HCT116 (cell line): ENCODE data around the gene CYP46A1. TPM values are rescaled to one million over a fixed set of nuclear protein-coding genes. Genes with fewer than 3 reads are reported as not detected.

ENCODE experiments used
- ATAC-seq: fragments of 200-7000 bp; cut with Tn5 transposase; 2 replicates; pipeline ENCODE4 v1.9.1; 2020; ENCODE audit warnings: mild to moderate bottlenecking, moderate library complexity
- BruUV-seq: library from RNA; stranded (reverse); fragments of 400-500 nt; replicated peaks from 2 replicates; lab custom pipeline; 2021; lab: Mats Ljungman, UMichigan
- CTCF ChIA-PET: fragments of 300-600 bp; sonication (Branson Sonifier 250); formaldehyde crosslinking; loops from one replicate; lab custom pipeline; 2021; ENCODE audit warnings: antibody characterized with exemption; lab: Charles Lee
- POLR2A ChIA-PET: fragments of 300-600, 350-600 bp; sonication (Branson Sonifier 250); formaldehyde crosslinking; loops from one replicate; lab custom pipeline; 2021; ENCODE audit warnings: antibody characterized with exemption; lab: Charles Lee
- RAD21 ChIA-PET, 2 experiments: fragments of 300-600 bp; sonication (Branson Sonifier 250); formaldehyde crosslinking; loops; one replicate each; lab custom pipeline; 2023; ENCODE audit warnings: low total read pairs in 2 of 2; ENCODE audit not compliant: uncharacterized antibody in 2 of 2, unreplicated experiment in 2 of 2, low non-redundant PET in 1 of 2; lab: Charles Lee
- DNase-seq: peaks from one replicate; pipeline ENCODE4 v3.0.0-alpha.2; 2010; ENCODE audit warnings: low read depth, low spot score
- H2AFZ ChIP-seq: fragments of 200-600 bp; shearing (Covaris generic), sonication (generic); 2 replicates; pipeline ENCODE4 v1.6.1; 2017; ENCODE audit warnings: low read depth, mixed run types, mixed read lengths, antibody characterized with exemption, low read length; ENCODE audit not compliant: poor library complexity, severe bottlenecking
- H3K27ac ChIP-seq: 2 replicates; pipeline ENCODE4 v1.5.1; 2012; ENCODE audit warnings: low read depth, low read length
- H3K27me3 ChIP-seq: fragments of 200-600 bp; sonication (generic); 2 replicates; pipeline ENCODE4 v1.6.1; 2016; ENCODE audit warnings: mixed run types, low read length, mixed read lengths; ENCODE audit not compliant: insufficient read depth
- H3K36me3 ChIP-seq, 2 experiments: fragments of 200-500 bp in 1 of 2; fragments of 200-600 bp in 1 of 2; sonication (Bioruptor generic) in 1 of 2; sonication (generic) in 1 of 2; 2 replicates each; pipeline versions ENCODE4 v1.5.1 to v1.6.1; 2014 to 2016; ENCODE audit warnings: low read length in 2 of 2, inconsistent platforms in 1 of 2, mixed read lengths in 1 of 2, mixed run types in 1 of 2; ENCODE audit not compliant: insufficient read depth in 2 of 2, control insufficient read depth in 1 of 2
- H3K4me1 ChIP-seq, 2 experiments: fragments of 200-600 bp in 1 of 2; sonication (generic) in 1 of 2; 2 replicates each; pipeline versions ENCODE4 v1.5.1 to v1.6.1; 2012 to 2017; ENCODE audit warnings: low read length in 2 of 2, inconsistent platforms in 1 of 2, mild to moderate bottlenecking in 1 of 2, mixed read lengths in 1 of 2, mixed run types in 1 of 2, moderate library complexity in 1 of 2; ENCODE audit not compliant: insufficient read depth in 2 of 2, control insufficient read depth in 1 of 2
- H3K4me2 ChIP-seq: fragments of 200-600 bp; sonication (generic); 2 replicates; pipeline ENCODE4 v1.6.1; 2017; ENCODE audit warnings: mixed run types, low read length, mixed read lengths
- H3K4me3 ChIP-seq, 2 experiments: fragments of 200-600 bp in 1 of 2; sonication (generic) in 1 of 2; replicated peaks in 1 of 2; 2 replicates each; pipeline ENCODE4 v1.5.1; 2011 to 2016; ENCODE audit warnings: low read length in 2 of 2, control low read depth in 1 of 2, low read depth in 1 of 2, mild to moderate bottlenecking in 1 of 2, mixed read lengths in 1 of 2, mixed run types in 1 of 2
- H3K79me2 ChIP-seq: fragments of 200-600 bp; sonication (generic); 2 replicates; pipeline ENCODE4 v1.6.1; 2017; ENCODE audit warnings: mild to moderate bottlenecking, mixed run types, low read length, moderate library complexity, mixed read lengths; ENCODE audit not compliant: insufficient read depth
- H3K9ac ChIP-seq: fragments of 200-600 bp; sonication (generic); 2 replicates; pipeline ENCODE4 v1.6.1; 2016; ENCODE audit warnings: low read length, mixed read lengths
- H3K9me2 ChIP-seq: fragments of 200-600 bp; sonication (generic), shearing (Covaris generic); 2 replicates; pipeline ENCODE4 v1.6.1; 2017; ENCODE audit warnings: mixed run types, mild to moderate bottlenecking, moderate library complexity; ENCODE audit not compliant: insufficient read depth
- H3K9me3 ChIP-seq, 2 experiments: fragments of 200-500 bp in 1 of 2; fragments of 200-600 bp in 1 of 2; sonication (Bioruptor generic) in 1 of 2; sonication (generic) in 1 of 2; 2 replicates each; pipeline ENCODE4 v1.6.1; 2014 to 2017; ENCODE audit warnings: low read length in 2 of 2, mixed read lengths in 2 of 2, inconsistent platforms in 1 of 2, low read depth in 1 of 2, mild to moderate bottlenecking in 1 of 2, mixed run types in 1 of 2, moderate library complexity in 1 of 2; ENCODE audit not compliant: control insufficient read depth in 1 of 2, insufficient read depth in 1 of 2
- H4K20me1 ChIP-seq: fragments of 200-600 bp; sonication (generic), shearing (Covaris generic); 2 replicates; pipeline ENCODE4 v1.6.1; 2017; ENCODE audit warnings: mixed run types, mild to moderate bottlenecking, moderate library complexity; ENCODE audit not compliant: insufficient read depth
- MAX ChIP-seq: IDR thresholded peaks from 2 replicates; pipeline ENCODE4 v1.6.1; 2012
- RAD21 ChIP-seq: IDR thresholded peaks from 2 replicates; pipeline ENCODE4 v1.6.1; 2012; ENCODE audit warnings: low read depth, mild to moderate bottlenecking
- REST ChIP-seq: IDR thresholded peaks from 2 replicates; pipeline ENCODE4 v1.6.1; 2012; ENCODE audit warnings: low read depth
- ZFX ChIP-seq: fragments of 450-650 bp; IDR thresholded peaks from 2 replicates; pipeline ENCODE4 v1.6.1; 2017
- intact Hi-C: fragments of 100-400 bp; cut with micrococcal nuclease; formaldehyde crosslinking; loops from 2 replicates; pipeline ENCODE4 v1.10.0; 2022
- total RNA-seq: library from RNA; stranded (reverse); gene quantifications from one replicate; pipeline ENCODE4 v1.2.1, GENCODE V29; 2021; ENCODE audit not compliant: unreplicated experiment

The CYP46A1 gene
- total RNA-seq, 1 experiment from 2014 or later: 0.76 TPM

GRCh38 chr14:99691111-99691885 lies 7.2 kb downstream of the CYP46A1 start (continued):
- TF ChIP-seq MAX: no peak

GRCh38 chr14:99693918-99694317 lies 9.8 kb downstream of the CYP46A1 start:
- H3K9me3 ChIP-seq: no peaks in the 10 kb centered on the region
- TF ChIP-seq RAD21: no peak
- no peak for TF ChIP-seq ZFX
- TF ChIP-seq REST: no peak
- H3K9me2 ChIP-seq: no peaks in the 10 kb centered on the region
- H3K27ac ChIP-seq: no peak overlapping the region
- H3K4me1 ChIP-seq: no peaks in the 10 kb centered on the region
- DNase-seq: no peak
- H3K79me2 ChIP-seq: no peaks in the 10 kb centered on the region
- ATAC-seq: no peak
- H2AFZ ChIP-seq: no peak overlapping the region
- intact Hi-C loops: no loop called here
- H3K9ac ChIP-seq: no peak overlapping the region
- BruUV-seq: no TSS peak
- H3K27me3 ChIP-seq: no peaks in the 10 kb centered on the region; the same call in 1 of the 2 replicates
- POLR2A ChIA-PET: no interaction called here
- no peak overlapping the region for H3K4me2 ChIP-seq
- no peaks in the 10 kb centered on the region for H4K20me1 ChIP-seq
- CTCF ChIA-PET: no interaction called here
- H3K4me3 ChIP-seq: no peak overlapping the region
- RAD21 ChIA-PET: no interaction called here
- H3K36me3 ChIP-seq: no peaks in the 10 kb centered on the region
